ENCODE results near the gene IGF2BP2.
"Not testable (repeated sequence)": the region's sequence is repeated elsewhere in the genome, so short reads cannot be mapped to it uniquely, and the experiment has no call there.

IGF2BP2 gene

GRCh38 chr3:185797993-185798830, 26.6 kb downstream of the IGF2BP2 start:
- DNase-seq = no peak

- DNase-seq = no peak
These were observed 27.5 kb downstream of the IGF2BP2 start for GRCh38 chr3:185797108-185797881.

GRCh38 chr3:185796431-185797107, 28.3 kb downstream of the IGF2BP2 start:
- DNase-seq = no peak

- DNase-seq = no peak
These were observed 31.5 kb downstream of the IGF2BP2 start for GRCh38 chr3:185793381-185793780.

GRCh38 chr3:185792955-185793354, 31.9 kb downstream of the IGF2BP2 start:
- no peak for DNase-seq

GRCh38 chr3:185789891-185790830, 34.7 kb downstream of the IGF2BP2 start:
- no peak for DNase-seq

- no peak for DNase-seq
These were observed 35.7 kb downstream of the IGF2BP2 start for GRCh38 chr3:185789134-185789533.

GRCh38 chr3:185788292-185788691, 36.5 kb downstream of the IGF2BP2 start:
- no peak for DNase-seq

GRCh38 chr3:185786956-185787877, 37.6 kb downstream of the IGF2BP2 start:
- no peak for DNase-seq

- not testable (repeated sequence) for DNase-seq
These were observed 38.6 kb downstream of the IGF2BP2 start for GRCh38 chr3:185786258-185786657.

GRCh38 chr3:185784317-185784716, 40.5 kb downstream of the IGF2BP2 start:
- no peak for DNase-seq

- no peak for DNase-seq
These were observed 43.1 kb downstream of the IGF2BP2 start for GRCh38 chr3:185781759-185782158.

GRCh38 chr3:185779461-185779860, 45.4 kb downstream of the IGF2BP2 start:
- DNase-seq = no peak

GRCh38 chr3:185778821-185779220, 46.0 kb downstream of the IGF2BP2 start:
- DNase-seq = no peak

- no peak for DNase-seq
These were observed 46.7 kb downstream of the IGF2BP2 start for GRCh38 chr3:185778094-185778493.

GRCh38 chr3:185770109-185770508, 54.7 kb downstream of the IGF2BP2 start:
- no peak for DNase-seq

- not testable (repeated sequence) for DNase-seq
These were observed 56.3 kb downstream of the IGF2BP2 start for GRCh38 chr3:185768578-185768982.

- DNase-seq = no peak
These were observed 57.7 kb downstream of the IGF2BP2 start for GRCh38 chr3:185767002-185767688.

- no peak for DNase-seq
These were observed 58.4 kb downstream of the IGF2BP2 start for GRCh38 chr3:185766329-185767001.

GRCh38 chr3:185764980-185765370, 59.9 kb downstream of the IGF2BP2 start:
- no peak for DNase-seq
